ENCODE data around the gene CTNND2.
A peak's percentile ranks its signal among the peaks of the same experiment; 100 is the strongest.
"Not testable (repeated sequence)": the region's sequence is repeated elsewhere in the genome, so short reads cannot be mapped to it uniquely, and the experiment has no call there.

Gene CTNND2

DNA sequence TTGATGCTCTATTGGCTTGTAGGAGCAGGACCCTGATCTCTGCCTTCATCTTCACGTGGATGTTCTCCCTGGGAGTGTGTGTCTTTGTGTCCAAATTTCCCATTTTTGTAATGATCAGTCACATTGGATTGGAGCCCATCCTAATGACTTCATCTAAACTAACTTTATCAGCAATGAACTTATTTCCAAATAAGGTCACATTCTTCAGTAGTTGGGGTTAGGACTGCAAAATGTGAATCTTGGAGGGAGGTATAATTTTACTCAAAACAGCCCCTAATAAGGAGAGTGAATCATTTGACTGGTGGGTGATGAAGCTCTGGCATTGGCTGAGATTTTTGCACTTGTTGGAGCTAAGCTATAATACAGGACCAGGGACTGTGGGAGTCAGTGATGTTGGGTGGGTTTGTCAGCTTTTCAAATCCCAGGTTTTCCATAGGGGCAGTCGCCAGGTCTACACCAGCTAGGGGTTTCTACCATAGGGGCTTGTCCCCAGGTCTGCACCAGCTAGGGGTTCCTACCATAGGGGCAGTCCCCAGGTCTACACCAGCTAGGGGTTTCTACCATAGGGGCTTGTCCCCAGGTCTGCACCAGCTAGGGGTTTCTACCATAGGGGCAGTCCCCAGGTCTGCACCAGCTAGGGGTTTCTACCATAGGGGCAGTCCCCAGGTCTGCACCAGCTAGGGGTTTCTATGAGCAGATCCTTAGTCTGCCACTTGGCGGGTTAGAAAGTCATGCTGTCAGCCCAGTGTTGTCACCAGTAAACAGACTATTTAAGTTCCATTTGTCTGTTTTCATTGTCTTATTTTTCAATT lies 760.6 kb downstream of the CTNND2 start:
- peak in 1 of 2 donors; percentile 6 for DNase-seq

DNA sequence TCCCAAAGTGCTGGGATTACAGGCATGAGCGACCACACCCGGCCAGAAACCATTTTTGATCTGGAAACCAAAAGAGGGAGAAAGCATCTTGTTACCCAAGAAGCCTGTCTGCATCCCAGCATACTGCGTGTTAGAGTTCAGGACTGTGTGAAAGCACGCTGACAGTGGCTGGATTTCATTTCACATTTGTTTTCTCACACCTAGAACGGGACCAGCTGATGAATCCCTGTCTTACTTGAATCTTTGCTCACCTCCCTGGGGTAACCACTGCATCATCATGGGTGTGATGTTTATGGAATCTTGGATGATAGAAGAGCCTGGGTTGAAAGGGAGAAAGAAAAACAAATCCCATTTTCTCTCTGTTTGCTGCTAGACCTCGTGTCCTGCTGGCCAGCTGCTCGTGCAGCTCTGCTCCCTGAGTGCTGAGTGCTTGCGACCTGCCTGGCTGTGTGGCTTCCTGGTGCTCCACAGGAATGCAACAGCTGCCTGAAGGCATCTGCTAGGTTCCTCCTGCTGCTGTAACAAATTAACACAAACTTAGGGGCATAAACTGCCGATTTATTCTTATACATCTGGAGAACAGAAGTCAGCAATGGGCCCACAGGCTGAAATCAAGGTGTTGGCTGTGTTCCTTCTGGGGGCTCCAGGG lies 764.9 kb downstream of the CTNND2 start:
- no peak for DNase-seq

DNA sequence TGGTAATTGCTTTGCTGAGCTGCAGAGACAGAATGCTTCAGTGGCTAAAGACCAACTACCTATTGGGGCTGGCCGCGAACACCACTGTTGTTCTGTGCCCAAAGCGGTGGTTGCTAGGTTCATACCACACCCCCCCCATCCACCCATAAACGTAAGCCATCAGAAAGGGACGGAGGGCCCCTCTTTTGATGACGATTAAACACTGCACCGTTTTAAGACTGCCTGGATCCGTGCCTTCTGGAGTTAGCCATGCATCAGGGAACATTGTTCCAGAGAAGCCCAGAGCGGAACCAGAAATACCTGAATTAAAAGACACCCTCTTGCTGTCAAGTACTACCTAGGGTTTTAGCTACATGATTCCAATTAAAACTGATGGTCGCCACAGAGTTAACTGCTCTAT lies 774.1 kb downstream of the CTNND2 start:
- no peak for DNase-seq

DNA sequence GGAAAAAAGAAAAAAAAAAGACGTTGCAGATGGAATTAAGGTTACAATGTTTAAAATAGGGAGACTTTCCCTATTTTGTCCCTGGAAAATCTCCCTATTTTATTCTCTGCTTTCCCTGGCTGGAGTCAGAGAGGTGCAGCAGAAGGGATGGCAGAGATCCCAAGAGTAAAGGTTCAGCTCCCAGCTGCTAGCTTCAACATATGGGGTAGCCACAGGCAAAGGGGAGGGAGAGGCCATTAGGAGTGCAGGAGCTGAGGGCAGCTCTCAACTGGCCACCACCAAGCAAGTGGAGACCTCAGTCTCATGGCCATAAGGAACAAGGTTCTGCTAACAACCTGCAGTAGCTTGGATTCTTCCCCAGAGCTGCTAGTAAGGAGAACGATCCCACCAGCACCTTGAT lies 776.2 kb downstream of the CTNND2 start:
- DNase-seq: no peak

DNA sequence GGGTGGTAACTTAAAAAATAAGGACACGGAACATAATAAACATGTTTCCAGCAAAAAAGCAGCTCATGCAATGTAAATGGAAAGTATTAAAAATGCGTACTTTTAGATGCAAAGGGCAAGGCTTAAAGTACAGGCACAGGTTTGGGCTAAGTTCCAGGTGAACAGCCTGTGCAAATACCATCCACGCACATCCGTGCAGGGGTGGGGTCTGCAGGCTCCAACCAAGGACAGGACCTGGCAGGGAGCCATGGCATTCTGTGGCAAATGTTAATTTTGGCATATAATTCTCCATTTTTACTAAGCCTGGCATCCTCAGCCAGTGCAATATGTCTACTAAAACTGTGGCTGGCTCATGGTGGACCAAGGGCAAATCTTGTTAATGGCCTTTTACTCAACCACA lies 777.4 kb downstream of the CTNND2 start:
- no peak for DNase-seq

DNA sequence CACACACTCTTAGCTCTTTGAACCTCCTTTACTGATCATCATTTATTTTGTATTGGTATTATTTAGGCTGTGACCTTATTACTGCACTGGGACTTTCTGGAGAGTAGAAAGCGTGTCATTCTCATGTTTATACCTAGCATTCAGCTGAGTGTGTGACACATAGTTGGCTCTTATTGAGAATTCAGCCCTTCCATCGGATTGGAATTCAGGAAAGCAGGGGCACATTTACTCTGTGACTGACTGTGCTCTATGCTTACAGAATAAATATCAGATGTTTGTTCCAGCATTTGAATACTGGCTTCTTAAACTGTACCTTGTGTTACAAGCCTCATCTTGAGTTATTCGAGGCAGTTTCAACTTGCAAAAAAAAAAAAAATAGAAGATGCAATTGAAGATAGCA lies 782.4 kb downstream of the CTNND2 start:
- no peak for DNase-seq

DNA sequence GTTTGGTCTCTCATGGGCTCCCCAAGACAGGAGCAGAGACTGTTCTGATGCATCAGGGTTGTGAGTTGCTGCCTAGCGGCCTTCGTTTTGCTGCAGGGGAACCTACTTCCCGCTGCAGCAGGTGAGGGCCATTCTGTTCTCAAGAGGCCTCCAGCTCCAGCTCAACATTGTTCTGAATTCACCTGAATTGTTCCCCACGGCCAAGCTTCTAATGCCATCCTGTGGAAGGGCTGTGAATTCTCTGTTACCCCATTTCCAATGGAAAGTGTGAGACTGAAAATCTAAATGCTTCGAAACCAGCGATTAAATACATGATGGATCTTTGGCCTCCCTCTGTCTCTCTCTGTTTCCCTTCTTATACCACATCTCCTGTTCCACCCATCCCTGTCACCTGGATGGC lies 794.1 kb downstream of the CTNND2 start:
- DNase-seq: no peak

DNA sequence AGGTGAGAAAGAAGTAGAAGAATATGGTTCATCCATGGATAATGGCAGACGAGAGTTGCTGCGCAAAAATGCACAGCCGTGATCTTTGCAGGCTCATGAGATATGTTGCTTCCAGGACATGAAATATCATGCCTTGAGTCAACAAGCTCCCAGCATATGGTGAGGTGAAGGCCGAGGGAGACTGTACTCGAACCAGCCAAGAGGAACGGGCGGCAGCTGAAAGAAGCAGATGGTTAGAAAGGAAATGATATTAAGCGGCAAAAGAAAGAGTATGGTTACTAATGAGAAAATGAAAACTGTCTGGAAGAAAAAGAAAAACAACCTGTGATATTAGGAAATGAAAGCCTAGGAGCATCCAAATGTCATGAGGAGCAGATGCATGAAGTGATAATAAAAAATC lies 798.5 kb downstream of the CTNND2 start:
- no peak for DNase-seq

DNA sequence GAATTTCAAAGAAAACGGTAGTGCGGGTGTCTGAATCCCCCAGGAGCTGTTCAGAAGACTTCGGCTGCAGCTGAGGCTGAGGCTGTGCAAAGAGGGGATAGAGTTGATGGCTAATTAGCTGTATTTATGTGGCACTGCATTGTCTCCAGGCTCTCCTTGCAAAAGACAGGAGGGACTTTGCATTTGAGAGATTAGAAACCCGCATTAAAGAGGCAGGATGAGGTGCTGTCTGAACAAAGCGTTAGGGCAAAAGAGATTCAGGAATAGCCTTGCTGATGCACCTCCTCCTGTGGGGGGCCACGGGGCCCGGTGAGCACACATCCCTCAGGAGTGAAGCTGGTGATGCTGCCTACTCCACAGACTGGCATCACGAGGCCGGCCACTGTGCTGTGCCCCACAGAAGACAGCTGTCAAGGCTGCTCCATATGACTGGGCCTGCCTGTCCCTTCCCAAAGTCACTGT lies 799.6 kb downstream of the CTNND2 start:
- DNase-seq: no peak

DNA sequence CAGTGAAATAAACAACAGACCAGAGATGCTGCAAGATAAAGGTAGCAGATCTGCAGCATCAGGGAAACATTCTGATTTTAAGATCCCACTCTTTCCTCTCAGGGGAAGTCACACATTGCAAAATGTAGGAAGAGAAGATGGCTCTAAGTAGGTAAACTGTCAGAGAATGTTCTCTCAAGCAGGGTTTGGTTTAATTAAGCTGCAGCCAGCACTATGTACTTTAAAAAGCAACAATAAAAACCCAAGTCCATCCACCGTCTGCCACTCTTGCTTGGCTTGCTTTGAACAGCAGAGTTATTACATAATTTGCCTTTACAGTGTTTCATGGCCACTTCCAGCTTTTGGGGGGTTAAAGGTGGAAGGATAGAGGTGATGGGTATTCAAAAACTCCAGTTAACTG lies 800.0 kb downstream of the CTNND2 start:
- no peak for DNase-seq

DNA sequence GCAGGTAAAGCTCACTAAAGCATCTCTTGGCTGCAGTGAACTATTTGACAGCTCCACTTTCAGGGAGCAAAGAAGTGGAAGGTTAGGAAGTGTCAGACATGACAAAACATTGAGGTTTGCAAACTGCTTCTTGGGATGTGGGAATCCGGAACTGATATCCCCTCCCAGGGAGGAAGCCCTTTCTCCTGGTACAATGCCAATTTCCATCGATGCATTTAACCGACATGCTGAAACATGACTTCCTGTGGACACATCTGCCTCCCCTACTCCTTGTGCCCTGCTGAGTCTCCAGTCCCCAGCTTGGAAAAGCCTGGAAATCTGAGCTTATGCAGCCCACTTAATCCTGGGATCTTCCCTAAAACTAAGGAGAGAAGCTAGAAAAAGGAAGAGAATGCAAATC lies 820.1 kb downstream of the CTNND2 start:
- DNase-seq: no peak

DNA sequence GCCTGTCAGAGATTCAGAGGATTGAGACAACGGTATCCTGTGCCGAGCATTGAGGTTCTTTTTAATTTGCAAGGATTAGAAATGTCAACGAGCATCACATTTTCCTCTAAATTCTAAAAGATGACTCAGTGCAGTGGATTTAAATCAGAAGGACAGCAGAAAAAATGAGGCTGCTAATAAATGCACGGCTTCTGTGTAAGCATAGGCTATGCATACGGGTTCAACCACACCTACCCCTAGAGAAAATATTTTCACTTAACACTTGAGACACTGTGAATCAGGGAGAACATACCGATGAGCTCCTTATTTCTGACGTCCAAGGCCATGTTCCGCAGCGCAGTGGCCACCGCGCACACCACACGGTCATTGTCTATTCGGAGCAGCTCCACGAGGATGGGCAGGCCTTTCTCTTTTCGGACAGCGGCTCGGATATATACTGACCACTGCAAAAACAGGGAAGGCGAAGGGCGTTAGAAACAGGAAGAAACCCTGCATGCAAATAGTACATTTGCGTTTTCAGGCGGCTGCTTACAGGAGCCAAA lies 821.8 kb downstream of the CTNND2 start:
- no peak for DNase-seq

DNA sequence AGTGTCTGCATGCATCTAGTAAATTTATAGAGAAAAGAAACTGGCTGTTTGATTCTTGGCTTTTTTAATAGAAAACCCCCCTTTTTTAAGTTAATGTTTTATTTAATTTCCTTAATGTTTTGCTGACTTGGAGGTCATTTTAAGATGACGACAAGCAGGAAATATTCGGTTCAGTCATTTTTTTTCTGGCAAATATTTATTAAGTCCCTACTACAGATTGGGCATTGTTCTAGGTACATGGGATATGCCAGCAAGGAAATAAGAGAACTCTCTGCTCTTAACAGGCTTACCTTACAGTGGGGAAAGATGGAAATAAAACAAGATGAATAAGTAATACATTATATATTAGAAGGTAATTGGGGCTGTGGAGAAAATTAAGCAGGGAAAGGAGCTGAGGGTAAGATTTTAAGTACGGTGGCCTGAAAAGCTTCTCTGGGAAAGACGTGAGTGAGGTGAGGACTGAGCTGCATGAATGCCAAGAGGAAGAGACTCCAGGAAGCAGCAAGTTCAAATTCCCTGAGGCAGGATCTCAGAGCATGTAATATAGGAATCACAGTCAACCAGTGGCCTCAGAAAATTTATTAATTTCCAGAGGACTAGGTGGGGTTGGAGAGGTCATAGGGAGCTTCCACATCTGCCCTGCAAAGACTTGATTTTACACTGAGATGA lies 827.2 kb downstream of the CTNND2 start:
- DNase-seq: no peak

DNA sequence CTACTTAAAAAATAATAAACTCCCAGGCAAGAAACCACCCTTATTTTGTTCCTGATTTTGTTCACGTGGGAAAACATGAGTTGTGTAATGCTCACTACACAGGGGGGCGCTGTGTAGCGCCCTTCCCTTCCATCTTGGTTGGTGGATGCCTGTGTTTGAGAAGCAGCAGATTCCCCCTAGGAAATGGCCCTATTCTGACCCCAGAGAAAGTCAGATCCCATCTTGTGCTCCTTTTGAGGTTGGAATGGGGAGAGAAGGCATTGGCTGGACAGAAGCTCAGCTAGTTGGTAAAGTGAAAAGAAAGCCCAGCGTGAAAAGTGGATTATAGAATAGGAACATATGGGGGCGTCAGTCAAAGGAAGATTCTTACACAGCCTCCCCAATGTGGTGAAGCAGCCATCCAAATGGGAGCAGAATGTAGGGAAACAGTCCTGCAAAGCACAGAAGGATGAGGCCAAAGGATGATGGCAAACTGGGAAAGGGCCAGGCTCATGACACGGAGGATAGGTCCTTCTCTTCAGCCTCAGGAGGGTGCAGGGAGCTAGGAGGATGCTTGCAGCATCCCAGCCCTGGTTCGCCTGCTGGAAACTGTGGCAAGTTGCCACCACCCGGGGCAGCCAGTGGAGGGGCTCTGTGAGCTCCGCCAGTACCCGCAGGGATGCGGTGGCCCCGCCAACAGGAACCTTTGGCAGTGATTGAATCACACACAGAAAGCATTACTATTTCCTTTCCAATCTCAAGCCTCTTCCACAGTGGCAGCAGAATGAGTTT lies 829.0 kb downstream of the CTNND2 start:
- DNase-seq: no peak

DNA sequence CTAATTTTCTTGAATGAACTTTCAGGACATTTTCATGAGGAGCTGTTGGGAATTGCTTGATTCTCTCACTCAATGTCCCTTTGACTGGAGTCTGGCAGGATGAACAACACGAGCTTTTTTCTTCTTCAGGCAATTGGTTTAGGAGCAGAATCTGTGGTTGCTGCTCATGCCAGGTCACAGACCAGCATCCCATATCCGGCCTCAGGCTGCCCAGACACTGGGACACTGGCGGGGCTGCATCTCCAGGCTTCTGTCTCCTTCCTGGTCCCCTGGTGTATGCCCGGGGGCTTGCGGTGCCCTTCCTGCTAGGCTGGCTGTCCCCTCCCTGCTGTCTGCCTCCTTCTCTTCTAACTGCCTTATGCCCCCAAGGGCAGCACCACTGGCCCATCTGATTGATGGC lies 831.7 kb downstream of the CTNND2 start:
- no peak for DNase-seq

DNA sequence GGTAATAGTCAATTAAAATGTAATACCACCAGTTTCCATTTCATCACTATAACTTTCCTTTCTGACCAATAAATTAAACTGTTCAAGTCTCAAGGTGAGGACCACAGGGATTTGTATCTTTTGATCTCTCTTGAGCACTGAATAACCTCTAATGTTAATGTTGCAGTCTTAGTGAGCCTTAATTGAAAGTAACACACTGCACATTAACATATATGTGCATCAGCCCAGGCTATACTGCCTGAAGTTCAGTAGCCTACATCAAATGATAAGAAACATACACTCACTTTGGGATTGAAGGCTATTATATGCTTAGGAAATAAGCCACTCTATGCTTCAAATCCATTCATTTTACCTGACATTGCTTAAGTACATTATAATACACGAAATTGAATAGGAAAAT lies 832.2 kb downstream of the CTNND2 start:
- no peak for DNase-seq

DNA sequence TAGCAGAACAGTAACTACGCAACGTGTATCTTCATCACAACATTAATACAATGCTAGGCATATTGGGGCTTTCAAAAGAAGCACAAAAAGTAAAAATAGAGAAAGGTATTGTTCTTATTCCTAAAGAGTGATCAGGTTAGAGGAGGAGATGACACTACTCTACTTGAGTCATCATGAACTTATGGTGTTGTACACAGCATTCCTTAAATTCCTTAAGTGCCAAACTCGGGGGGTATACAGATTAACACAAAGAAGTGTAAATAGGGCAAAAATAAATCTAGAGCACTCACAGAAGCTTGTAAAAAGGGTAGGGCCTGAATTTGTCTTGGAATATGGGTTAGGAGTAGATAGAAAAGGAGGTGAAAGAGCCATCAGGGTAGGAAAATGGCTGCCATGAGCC lies 835.2 kb downstream of the CTNND2 start:
- DNase-seq: no peak

DNA sequence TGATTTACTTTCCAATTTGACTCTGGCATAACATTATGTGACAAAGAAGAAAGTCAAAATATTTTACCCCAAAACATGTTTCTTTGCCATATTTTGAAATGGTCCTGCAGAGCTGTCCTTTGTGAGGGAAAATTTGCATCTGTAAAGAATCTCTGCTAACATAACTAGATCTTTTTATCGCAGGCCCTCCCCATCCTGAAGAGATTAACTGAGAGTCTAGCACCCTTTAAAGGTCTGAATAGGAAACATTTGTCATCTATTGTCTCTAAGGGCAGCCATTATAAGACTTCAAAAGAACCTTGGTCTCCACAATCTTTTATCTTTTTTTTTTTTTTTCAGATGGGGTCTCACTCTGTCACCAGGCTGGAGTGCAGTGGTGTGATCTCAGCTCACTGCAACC lies 838.5 kb downstream of the CTNND2 start:
- not testable (repeated sequence) for DNase-seq

DNA sequence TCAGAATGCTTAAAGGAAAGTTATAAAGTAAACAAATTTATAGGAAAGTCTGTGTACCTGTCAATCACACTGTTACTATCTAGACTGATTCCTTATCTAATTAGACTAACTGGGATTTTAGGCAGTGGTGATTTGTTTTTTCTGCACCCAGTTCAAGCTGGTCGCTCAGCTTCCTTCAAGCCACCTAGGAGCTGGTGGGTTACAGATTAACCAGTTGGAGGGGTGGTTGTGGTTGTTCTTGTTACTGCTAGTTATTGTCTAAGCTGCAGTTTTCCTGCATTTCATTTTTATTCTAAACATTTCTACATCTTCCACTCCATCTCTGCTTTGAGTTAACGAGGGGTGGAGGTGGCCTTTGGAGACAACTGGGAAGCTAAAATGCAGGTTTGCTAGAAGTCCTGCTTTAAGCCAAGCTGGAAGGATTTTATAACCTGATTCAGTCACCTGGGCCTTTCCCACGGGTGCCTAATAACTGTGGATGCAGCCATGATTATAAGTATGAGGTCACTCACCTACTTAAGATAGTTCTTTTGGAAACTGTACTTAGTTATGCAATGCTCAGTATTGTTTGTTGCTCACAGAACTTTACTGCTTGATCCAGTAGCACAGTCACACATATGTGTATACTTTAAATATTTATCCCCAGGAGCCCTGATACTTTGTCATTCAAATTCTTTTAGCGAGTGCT lies 839.3 kb downstream of the CTNND2 start:
- DNase-seq: no peak

DNA sequence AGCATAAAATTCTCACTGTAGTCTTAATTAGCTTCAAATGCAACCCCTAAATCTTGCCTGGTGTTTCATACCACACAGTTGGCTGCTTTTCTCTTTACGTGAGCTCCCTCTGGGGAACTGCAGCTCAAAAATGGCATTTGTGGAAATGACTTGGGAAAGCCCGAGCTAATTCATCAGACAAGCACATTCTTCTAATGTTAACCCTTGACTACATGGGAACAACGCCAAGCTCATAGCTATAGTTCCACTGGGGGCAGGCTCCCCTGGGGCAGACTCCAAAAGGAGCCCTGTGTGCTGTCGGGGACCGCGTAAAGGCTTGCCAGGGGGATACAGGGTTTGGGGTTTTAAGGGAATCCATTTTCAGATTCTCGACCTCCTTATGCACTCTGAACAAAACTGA lies 841.8 kb downstream of the CTNND2 start:
- DNase-seq: no peak

DNA sequence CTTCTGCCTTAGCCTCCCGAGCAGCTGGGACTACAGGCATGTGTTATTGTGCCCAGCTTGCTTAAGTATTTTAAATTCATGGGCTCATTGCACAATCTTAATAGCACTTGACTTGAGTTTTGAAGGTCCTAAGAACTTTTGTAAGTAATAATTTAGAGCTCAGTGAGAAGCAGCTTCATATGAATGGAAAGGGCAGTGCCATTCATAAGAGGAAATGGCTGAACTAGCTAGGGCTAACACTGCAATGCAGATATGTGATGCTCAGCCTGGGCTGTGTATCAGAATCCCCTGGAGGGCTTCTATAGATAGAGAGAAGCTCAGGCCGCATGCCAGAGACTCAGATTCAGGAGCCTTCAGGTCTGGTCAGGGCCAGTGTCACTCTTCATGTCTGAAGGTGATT lies 847.7 kb downstream of the CTNND2 start:
- no peak for DNase-seq

DNA sequence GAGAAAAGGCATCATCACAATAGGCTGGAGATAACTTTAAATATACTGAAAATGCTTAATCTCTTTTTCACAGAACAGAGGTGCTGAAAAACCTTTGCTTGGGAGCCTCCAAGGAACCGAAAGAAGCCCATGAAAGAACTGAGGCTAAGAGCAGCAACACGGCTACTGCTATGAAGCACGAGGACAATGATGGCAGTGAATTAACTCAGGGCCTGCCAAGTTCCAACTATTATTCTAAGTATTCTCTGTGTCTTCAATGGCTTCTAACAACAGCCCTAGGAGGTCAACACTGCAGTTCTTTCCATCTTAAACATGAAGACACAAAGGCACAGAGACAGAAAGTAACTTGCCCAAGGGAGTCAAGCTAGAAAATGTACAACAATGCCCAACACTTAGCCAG lies 850.2 kb downstream of the CTNND2 start:
- DNase-seq: no peak

All from stimulated activated CD4-positive, alpha-beta T cell treated with anti-CD3 and anti-CD28 coated beads, Interleukin-2, amount 100 ng/mL, for 48 hours (primary cell).